ENCODE data around the gene NSG2. TPM values are rescaled to one million over a fixed set of nuclear protein-coding genes. Genes with fewer than 3 reads are reported as not detected.
A peak's percentile ranks its signal among the peaks of the same experiment; 100 is the strongest.
"Not testable (repeated sequence)": the region's sequence is repeated elsewhere in the genome, so short reads cannot be mapped to it uniquely, and the experiment has no call there.

The NSG2 gene
- total RNA-seq, 1 donor from 2014 or later, result 233 TPM

- Mint-ChIP-seq H3K4me3 (ENCODE audit: unreplicated experiment) (no peak overlapping the region), H3K27me3 (ENCODE audit: unreplicated experiment) (no peaks in the 10 kb centered on the region), H3K4me1 (ENCODE audit: low read depth, unreplicated experiment) (no peaks in the 10 kb centered on the region), H3K36me3 (ENCODE audit: unreplicated experiment) (no peaks in the 10 kb centered on the region), H3K9me3 (ENCODE audit: unreplicated experiment) (no peaks in the 10 kb centered on the region), H3K27ac (ENCODE audit: unreplicated experiment) (no peak overlapping the region)
- DNase-seq, result no peak
- no peak for TF ChIP-seq CTCF (IDR thresholded peaks at IDR 0.05; ENCODE audit: partially characterized antibody, unreplicated experiment)
These were observed 36.6 kb upstream of the NSG2 start for GRCh38 chr5:174008922-174009321.

GRCh38 chr5:174010365-174010764 lies 35.1 kb upstream of the NSG2 start:
- Mint-ChIP-seq H3K27ac (ENCODE audit: unreplicated experiment) (no peak overlapping the region), H3K36me3 (ENCODE audit: unreplicated experiment) (no peaks in the 10 kb centered on the region), H3K4me1 (ENCODE audit: low read depth, unreplicated experiment) (no peaks in the 10 kb centered on the region), H3K9me3 (ENCODE audit: unreplicated experiment) (no peaks in the 10 kb centered on the region), H3K4me3 (ENCODE audit: unreplicated experiment) (no peak overlapping the region), H3K27me3 (ENCODE audit: unreplicated experiment) (no peaks in the 10 kb centered on the region)
- TF ChIP-seq CTCF (IDR thresholded peaks at IDR 0.05; ENCODE audit: partially characterized antibody, unreplicated experiment), result no peak
- DNase-seq, result no peak

GRCh38 chr5:174011441-174011840 lies 34.1 kb upstream of the NSG2 start:
- H3K4me1 Mint-ChIP-seq (ENCODE audit: low read depth, unreplicated experiment), result no peaks in the 10 kb centered on the region
- no peaks in the 10 kb centered on the region for H3K9me3 Mint-ChIP-seq (ENCODE audit: unreplicated experiment)
- no peak overlapping the region for H3K27ac Mint-ChIP-seq (ENCODE audit: unreplicated experiment)
- no peaks in the 10 kb centered on the region for H3K36me3 Mint-ChIP-seq (ENCODE audit: unreplicated experiment)
- no peak for TF ChIP-seq CTCF (IDR thresholded peaks at IDR 0.05; ENCODE audit: partially characterized antibody, unreplicated experiment)
- no peak for DNase-seq
- no peaks in the 10 kb centered on the region for H3K27me3 Mint-ChIP-seq (ENCODE audit: unreplicated experiment)
- no peak overlapping the region for H3K4me3 Mint-ChIP-seq (ENCODE audit: unreplicated experiment)

- Mint-ChIP-seq H3K4me3 (ENCODE audit: unreplicated experiment) (peak overlapping the region; percentile 72), H3K27ac (ENCODE audit: unreplicated experiment) (peak overlapping the region; percentile 67)
- H3K36me3 Mint-ChIP-seq (ENCODE audit: unreplicated experiment); H3K4me1 Mint-ChIP-seq (ENCODE audit: low read depth, unreplicated experiment); H3K27me3 Mint-ChIP-seq (ENCODE audit: unreplicated experiment); H3K9me3 Mint-ChIP-seq (ENCODE audit: unreplicated experiment): not testable (repeated sequence)
- peak; percentile 32 for DNase-seq
- peak; percentile 82 for TF ChIP-seq CTCF (IDR thresholded peaks at IDR 0.05; ENCODE audit: partially characterized antibody, unreplicated experiment)
These were observed 25.2 kb upstream of the NSG2 start for GRCh38 chr5:174020069-174020927.

- Mint-ChIP-seq H3K4me3 (ENCODE audit: unreplicated experiment) (no peak overlapping the region), H3K27ac (ENCODE audit: unreplicated experiment) (no peak overlapping the region), H3K27me3 (ENCODE audit: unreplicated experiment) (no peaks in the 10 kb centered on the region), H3K36me3 (ENCODE audit: unreplicated experiment) (no peaks in the 10 kb centered on the region), H3K9me3 (ENCODE audit: unreplicated experiment) (peaks cover 2% of the 10 kb centered on the region), H3K4me1 (ENCODE audit: low read depth, unreplicated experiment) (peaks cover 6% of the 10 kb centered on the region)
- TF ChIP-seq CTCF (IDR thresholded peaks at IDR 0.05; ENCODE audit: partially characterized antibody, unreplicated experiment), result no peak
- no peak for DNase-seq
These were observed 24.6 kb upstream of the NSG2 start for GRCh38 chr5:174020928-174021304.
